ENCODE measurements around the gene COL6A6.
"Not testable (repeated sequence)": the region's sequence is repeated elsewhere in the genome, so short reads cannot be mapped to it uniquely, and the experiment has no call there.

The COL6A6 gene

GRCh38 chr3:130537673-130538304 lies 20.8 kb downstream of the COL6A6 start:
- no peak for DNase-seq (ENCODE audit: low read depth in 2 of 2)

GRCh38 chr3:130539005-130539404 lies 22.0 kb downstream of the COL6A6 start:
- peak; percentile 4 to 8 for DNase-seq (ENCODE audit: low read depth in 2 of 2)

- no peak for DNase-seq (ENCODE audit: low read depth in 2 of 2)
Measured at GRCh38 chr3:130543322-130543721, 26.3 kb downstream of the COL6A6 start.

- DNase-seq (ENCODE audit: low read depth in 2 of 2) = no peak
Measured at GRCh38 chr3:130546920-130547679, 30.1 kb downstream of the COL6A6 start.

GRCh38 chr3:130547680-130548065 lies 30.7 kb downstream of the COL6A6 start:
- not testable (repeated sequence) for DNase-seq (ENCODE audit: low read depth in 2 of 2)

GRCh38 chr3:130548356-130548755 lies 31.4 kb downstream of the COL6A6 start:
- no peak for DNase-seq (ENCODE audit: low read depth in 2 of 2)

- DNase-seq (ENCODE audit: low read depth in 2 of 2) = no peak
Measured at GRCh38 chr3:130557336-130558035, 40.5 kb downstream of the COL6A6 start.

- DNase-seq (ENCODE audit: low read depth in 2 of 2) = no peak
Measured at GRCh38 chr3:130558366-130558765, 41.4 kb downstream of the COL6A6 start.

GRCh38 chr3:130565224-130565623 lies 48.2 kb downstream of the COL6A6 start:
- DNase-seq (ENCODE audit: low read depth in 2 of 2) = no peak

Measured in stimulated activated CD4-positive, alpha-beta T cell treated with anti-CD3 and anti-CD28 coated beads, Interleukin-15, amount 100 ng/mL, for 48 hours (primary cell).